GM21526 (cell line): Measurements from ENCODE around the gene P4HA1.
"Not testable (repeated sequence)": the region's sequence is repeated elsewhere in the genome, so short reads cannot be mapped to it uniquely, and the experiment has no call there.

Experiments
- ATAC-seq: cut with Tn5 transposase; IDR thresholded peaks from one replicate; pipeline ENCODE4 v1.9.1; 2021; ENCODE audit warnings: moderate library complexity; ENCODE audit not compliant: unreplicated experiment, low FRiP score

P4HA1 gene

GRCh38 chr10:72984618-72985017 is 112.0 kb downstream of the P4HA1 start:
- ATAC-seq = not testable (repeated sequence)

GRCh38 chr10:72981882-72982529 is 114.7 kb downstream of the P4HA1 start:
- no peak for ATAC-seq

- ATAC-seq = no peak
These were observed 115.4 kb downstream of the P4HA1 start for GRCh38 chr10:72981028-72981881.

- ATAC-seq = no peak
These were observed 116.3 kb downstream of the P4HA1 start for GRCh38 chr10:72980348-72980747.

GRCh38 chr10:72979709-72980108 is 117.0 kb downstream of the P4HA1 start:
- no peak for ATAC-seq

GRCh38 chr10:72976886-72977285 is 119.8 kb downstream of the P4HA1 start:
- ATAC-seq = no peak
